Panc1 (cell line): ENCODE measurements around the gene AVPI1.
A peak's percentile ranks its signal among the peaks of the same experiment; 100 is the strongest.

Experiments
- CTCF ChIP-seq: fragments of 450-650 bp; IDR thresholded peaks from 2 replicates; pipeline ENCODE4 v1.5.1; 2017; ENCODE audit warnings: mild to moderate bottlenecking
- POLR2AphosphoS5 ChIP-seq: IDR thresholded peaks from 2 replicates; pipeline ENCODE4 v1.6.1; 2012; ENCODE audit warnings: mild to moderate bottlenecking, low read depth, low read length, moderate library complexity
- TCF7L2 ChIP-seq: IDR thresholded peaks from 2 replicates; pipeline ENCODE4 v1.6.1; 2011; ENCODE audit warnings: mild to moderate bottlenecking, low read depth, low read length, inconsistent platforms

GRCh38 chr10:97701438-97702069 lies 14.5 kb upstream of the AVPI1 start:
- TF ChIP-seq CTCF: peak; percentile 97
- TF ChIP-seq TCF7L2: no peak
- no peak for TF ChIP-seq POLR2AphosphoS5
